K562 (cell line): Measurements from ENCODE around the gene KSR2. TPM values are rescaled to one million over a fixed set of nuclear protein-coding genes. Genes with fewer than 3 reads are reported as not detected.

Source experiments
- ATAC-seq: fragments of 200-7000 bp; cut with Tn5 transposase; 3 replicates; pipeline ENCODE4 v1.9.1; 2020; ENCODE audit warnings: moderate library complexity
- BruUV-seq: library from RNA; stranded (reverse); fragments of 400-500 nt; replicated peaks from 2 replicates; lab custom pipeline; 2021; lab: Mats Ljungman, UMichigan
- CTCF ChIA-PET: fragments of 300-600 bp; formaldehyde crosslinking; extraction: SDS; loops from one replicate; lab custom pipeline; 2021; ENCODE audit warnings: low intra/inter-chr PET ratio; lab: Yijun Ruan, JAX
- POLR2A ChIA-PET: fragments of 300-600, 350-650 bp; sonication (Branson Sonifier 250); formaldehyde crosslinking; extraction: SDS; loops from one replicate; lab custom pipeline; 2021; ENCODE audit warnings: antibody characterized with exemption, inconsistent platforms; lab: Yijun Ruan, JAX
- DNase-seq, 4 experiments: peaks; one replicate each; pipeline versions ENCODE4 v3.0.0 to v3.0.0-alpha.2; 2011 to 2018; ENCODE audit warnings: low spot score in 3 of 4, mixed read lengths in 3 of 4; ENCODE audit errors: extremely low read depth in 1 of 4
- FAIRE-seq: peaks from 2 replicates; lab custom pipeline; 2011; peaks lifted over from hg19 to GRCh38; lab: Jason Lieb, UNC
- H2AFZ ChIP-seq: 2 replicates; pipeline ENCODE4 v1.6.0; 2011; ENCODE audit warnings: low read depth, low read length, control low read depth, inconsistent platforms
- H3K27ac ChIP-seq: fragments of 200-600 bp; 3 replicates; pipeline ENCODE4 v1.8.0; 2011; ENCODE audit warnings: low read depth, mild to moderate bottlenecking, control low read depth, inconsistent platforms, low read length, moderate library complexity, mixed read lengths; ENCODE audit errors: extremely low read depth
- H3K27me3 ChIP-seq, 2 experiments: fragments of 300-600 bp in 1 of 2; 2 replicates in 1 of 2; 3 replicates in 1 of 2; pipeline versions ENCODE4 v1.6.0 to v1.8.0; 2011; ENCODE audit warnings: inconsistent platforms in 2 of 2, low read length in 2 of 2, mild to moderate bottlenecking in 1 of 2, mixed read lengths in 1 of 2, moderate library complexity in 1 of 2; ENCODE audit not compliant: control insufficient read depth in 2 of 2, insufficient read depth in 2 of 2
- H3K36me3 ChIP-seq: fragments of 300-600 bp; 3 replicates; pipeline ENCODE4 v1.8.0; 2011; ENCODE audit warnings: mild to moderate bottlenecking, low read length, inconsistent platforms; ENCODE audit not compliant: control insufficient read depth, insufficient read depth
- H3K4me1 ChIP-seq, 2 experiments: fragments of 200-600 bp in 1 of 2; replicated peaks in 1 of 2; 2 replicates in 1 of 2; 3 replicates in 1 of 2; pipeline versions ENCODE4 v1.5.1 to v1.8.0; 2011; ENCODE audit warnings: inconsistent platforms in 2 of 2, low read length in 2 of 2, mild to moderate bottlenecking in 1 of 2, mixed read lengths in 1 of 2, moderate library complexity in 1 of 2; ENCODE audit not compliant: control insufficient read depth in 2 of 2, insufficient read depth in 2 of 2
- H3K4me2 ChIP-seq: 2 replicates; pipeline ENCODE4 v1.6.1; 2011; ENCODE audit warnings: low read length, control low read depth, inconsistent platforms, mixed read lengths; ENCODE audit not compliant: insufficient read depth
- H3K4me3 ChIP-seq: fragments of 200-600 bp; sonication (generic), shearing (Covaris generic); 2 replicates; pipeline ENCODE4 v1.5.1; 2016; ENCODE audit warnings: control low read depth, inconsistent platforms
- H3K79me2 ChIP-seq: fragments of 200-600 bp; 3 replicates; pipeline ENCODE4 v1.8.0; 2011; ENCODE audit warnings: low read length, inconsistent platforms; ENCODE audit not compliant: control insufficient read depth, insufficient read depth
- H3K9ac ChIP-seq, 2 experiments: 2 replicates each; pipeline versions ENCODE4 v1.6.0 to v1.6.1; 2011; ENCODE audit warnings: low read depth in 2 of 2, low read length in 2 of 2, control low read depth in 1 of 2, inconsistent platforms in 1 of 2, mild to moderate bottlenecking in 1 of 2, mixed read lengths in 1 of 2; ENCODE audit not compliant: insufficient read depth in 1 of 2
- H3K9me1 ChIP-seq: one replicate; pipeline ENCODE4 v1.6.0; 2011; ENCODE audit warnings: inconsistent platforms, mild to moderate bottlenecking, low read length, moderate library complexity; ENCODE audit not compliant: control insufficient read depth, insufficient read depth
- H3K9me3 ChIP-seq: replicated peaks from 2 replicates; pipeline ENCODE4 v1.5.1; 2011; ENCODE audit warnings: low read depth, low read length, inconsistent platforms; ENCODE audit not compliant: control insufficient read depth, insufficient read depth
- H4K20me1 ChIP-seq: replicated peaks from 2 replicates; pipeline ENCODE4 v1.6.1; 2011; ENCODE audit warnings: low read length, inconsistent platforms, mixed read lengths; ENCODE audit not compliant: control insufficient read depth, insufficient read depth
- BDP1 ChIP-seq: IDR thresholded peaks from 3 replicates; pipeline ENCODE4 v1.6.1; 2011; ENCODE audit not compliant: insufficient read length, insufficient read depth
- ESRRA ChIP-seq: fragments of 450-650 bp; IDR thresholded peaks from 2 replicates; pipeline ENCODE4 v1.6.1; 2014; ENCODE audit warnings: low read depth, mild to moderate bottlenecking, moderate library complexity, borderline replicate concordance
- HDAC2 ChIP-seq: fragments of 450-650 bp; IDR thresholded peaks from 2 replicates; pipeline ENCODE4 v1.6.1; 2016; ENCODE audit warnings: mild to moderate bottlenecking
- HNRNPUL1 ChIP-seq: fragments of 200-400 bp; formaldehyde crosslinking; IDR thresholded peaks from 2 replicates; pipeline ENCODE4 v1.6.1; 2017; ENCODE audit warnings: low read length
- SMARCB1 ChIP-seq: IDR thresholded peaks from 2 replicates; pipeline ENCODE4 v1.6.1; 2011; ENCODE audit warnings: improper control_type of control experiment, low read depth; ENCODE audit not compliant: insufficient read length
- SMARCC2 ChIP-seq: fragments of 450-650 bp; IDR thresholded peaks from 2 replicates; pipeline ENCODE4 v1.6.1; 2017; ENCODE audit warnings: antibody characterized with exemption, moderate library complexity, mild to moderate bottlenecking, low read depth
- ZNF518B ChIP-seq: fragments of 250-450 bp; sonication (Bioruptor Pico); IDR thresholded peaks from 2 replicates; pipeline ENCODE4 v1.5.0; 2021; ENCODE audit warnings: mild to moderate bottlenecking, moderate library complexity
- ZNF699 ChIP-seq: fragments of 250-450 bp; sonication (Bioruptor Pico); IDR thresholded peaks from 2 replicates; pipeline ENCODE4 v1.8.0; 2021; ENCODE audit warnings: mild to moderate bottlenecking, moderate library complexity; ENCODE audit not compliant: insufficient replicate concordance
- WGBS: fragments of 100-300 bp; shearing (Covaris generic); methylation state at CpG from one replicate; pipeline ENCODE4 v1.1.6; 2016; ENCODE audit warnings: low coverage, mixed read lengths; ENCODE audit not compliant: insufficient coverage; ENCODE audit errors: missing lambda C conversion rate; 5-methylcytosine and 5-hydroxymethylcytosine counted together
- in situ Hi-C: fragments of 300-500 bp; cut with MboI; formaldehyde crosslinking; loops from 4 replicates; pipeline ENCODE4 v1.15.0; 2018; ENCODE audit warnings: inconsistent platforms, mixed read lengths
- intact Hi-C: fragments of 100-400 bp; cut with micrococcal nuclease; formaldehyde crosslinking; loops from 2 replicates; pipeline ENCODE4 v1.14.2; 2022
- polyA plus RNA-seq, 8 experiments: library from polyadenylated mRNA; depleted of rRNA in 4 of 8; stranded (reverse) in 5 of 8; unstranded in 3 of 8; fragments of >200 nt; fragmentation: Nextera tagmentation in 2 of 8; fragmentation: Illumina TruSeq in 1 of 8; extraction: Ambion mirVana in 2 of 8; extraction: Trizol in 1 of 8; gene quantifications; 2 replicates each; pipeline versions ENCODE4 v1.2.1 to v1.2.3, GENCODE V29; 2011 to 2014; ENCODE audit warnings: inconsistent platforms in 1 of 8, missing spikeins in 1 of 8
- total RNA-seq, 7 experiments: library from RNA; depleted of rRNA in 6 of 7; stranded (reverse); fragments of >200 nt in 6 of 7; fragmentation: Illumina TruSeq in 2 of 7; extraction: Trizol in 2 of 7; gene quantifications; 2 replicates each; pipeline versions ENCODE4 v1.2.1 to v1.2.3, GENCODE V29; 2011 to 2021; ENCODE audit warnings: low replicate concordance in 1 of 7

The KSR2 gene
- total and polyA plus RNA-seq, 9 of the 15 experiments (the other 6 are each of a cell fraction or from before 2014, with no cell fraction given) = not detected

GRCh38 chr12:117456076-117456475, 512.7 kb downstream of the KSR2 start:
- H3K27ac ChIP-seq = no peak overlapping the region
- no peaks in the 10 kb centered on the region for H4K20me1 ChIP-seq
- peaks cover 0 to 4% of the 10 kb centered on the region in 2 experiments; a peak in 1 of 5 replicates for H3K27me3 ChIP-seq
- DNase-seq (no peak), ATAC-seq (no peak), FAIRE-seq (no peak)
- H3K79me2 ChIP-seq = no peaks in the 10 kb centered on the region
- no peaks in the 10 kb centered on the region for H3K9me3 ChIP-seq
- no peak for TF ChIP-seq ESRRA
- no peak for TF ChIP-seq HNRNPUL1
- TF ChIP-seq HDAC2 = no peak
- no peak for TF ChIP-seq ZNF518B (CRISPR knock-in tag)
- TF ChIP-seq BDP1 = no peak
- no peak for TF ChIP-seq ZNF699
- TF ChIP-seq SMARCB1 = no peak
- TF ChIP-seq SMARCC2 = no peak
- ChIA-PET POLR2A (interaction anchor here (0.7 kb wide), 1 partner anchor 12 kb away, joined by 4 read pairs; no protein-coding TSS in a partner anchor), CTCF (no interaction called here)
- WGBS = 0% methylated on average over 5 of the region's 5 CpGs
- H3K36me3 ChIP-seq = no peaks in the 10 kb centered on the region
- H2AFZ ChIP-seq = no peak overlapping the region
- no peak overlapping the region for H3K9ac ChIP-seq
- no peaks in the 10 kb centered on the region for H3K9me1 ChIP-seq
- in situ Hi-C loops (no loop called here), intact Hi-C loops (no loop called here)
- no peaks in the 10 kb centered on the region for H3K4me1 ChIP-seq
- H3K4me2 ChIP-seq = no peak overlapping the region
- BruUV-seq = no TSS peak
- no peak overlapping the region for H3K4me3 ChIP-seq
